NCI-H2029 (cell line): Measurements from ENCODE around the gene PLXNB3.

ENCODE experiments used
- DNase-seq: peaks from one replicate; lab custom pipeline; 2025; lab: John Stamatoyannopoulos, UW

The PLXNB3 gene

DNA sequence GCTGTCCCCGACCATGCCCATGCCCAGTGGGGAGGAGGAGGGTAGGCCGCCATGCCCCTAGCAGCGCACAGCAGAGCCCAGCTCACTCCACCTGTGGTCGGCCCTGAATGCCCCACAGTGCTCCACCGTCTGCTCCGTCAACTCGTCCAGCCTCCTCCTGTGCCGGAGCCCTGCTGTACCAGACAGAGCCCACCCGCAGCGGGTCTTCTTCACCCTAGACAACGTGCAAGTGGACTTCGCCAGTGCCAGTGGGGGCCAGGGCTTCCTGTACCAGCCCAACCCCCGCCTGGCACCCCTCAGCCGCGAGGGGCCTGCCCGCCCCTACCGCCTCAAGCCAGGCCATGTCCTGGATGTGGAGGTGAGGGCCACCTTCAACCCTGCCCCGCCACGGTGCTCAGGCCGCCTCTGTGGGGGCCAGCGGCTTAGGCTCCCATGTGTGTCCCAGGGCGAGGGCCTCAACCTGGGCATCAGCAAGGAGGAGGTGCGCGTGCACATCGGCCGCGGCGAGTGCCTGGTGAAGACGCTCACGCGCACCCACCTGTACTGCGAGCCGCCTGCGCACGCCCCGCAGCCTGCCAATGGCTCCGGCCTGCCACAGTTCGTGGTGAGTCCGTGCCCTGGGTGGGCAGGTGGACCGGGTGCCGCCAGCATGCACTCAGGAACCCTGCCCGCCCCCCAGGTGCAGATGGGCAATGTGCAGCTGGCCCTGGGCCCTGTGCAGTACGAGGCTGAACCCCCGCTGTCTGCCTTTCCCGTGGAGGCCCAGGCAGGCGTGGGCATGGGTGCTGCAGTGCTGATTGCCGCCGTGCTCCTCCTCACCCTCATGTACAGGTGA, 9.9 kb downstream of the PLXNB3 start:
- DNase-seq, result no peak

DNA sequence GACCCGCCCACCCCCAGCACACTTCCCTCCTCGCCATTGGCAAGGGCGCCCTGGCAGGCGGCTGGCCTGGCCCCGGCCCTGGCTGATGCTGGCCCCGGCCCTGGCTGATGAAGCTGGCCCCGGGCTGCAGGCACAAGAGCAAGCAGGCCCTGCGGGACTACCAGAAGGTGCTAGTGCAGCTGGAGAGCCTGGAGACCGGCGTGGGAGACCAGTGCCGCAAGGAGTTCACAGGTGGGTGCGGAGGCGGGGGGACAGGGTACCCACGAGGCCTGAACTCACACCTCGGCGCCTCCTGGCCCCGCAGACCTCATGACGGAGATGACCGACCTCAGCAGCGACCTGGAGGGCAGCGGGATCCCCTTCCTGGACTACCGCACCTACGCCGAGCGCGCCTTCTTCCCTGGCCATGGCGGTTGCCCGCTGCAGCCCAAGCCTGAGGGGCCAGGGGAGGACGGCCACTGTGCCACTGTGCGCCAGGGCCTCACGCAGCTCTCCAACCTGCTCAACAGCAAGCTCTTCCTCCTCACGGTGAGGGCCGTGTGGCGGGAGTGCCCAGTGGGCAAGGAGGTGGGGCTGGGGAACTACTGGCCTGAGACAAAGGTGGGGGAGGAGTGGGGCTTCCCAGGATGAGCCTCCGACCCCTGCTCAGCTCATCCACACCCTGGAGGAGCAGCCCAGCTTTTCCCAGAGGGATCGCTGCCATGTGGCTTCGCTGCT, 10.7 kb downstream of the PLXNB3 start:
- no peak for DNase-seq

DNA sequence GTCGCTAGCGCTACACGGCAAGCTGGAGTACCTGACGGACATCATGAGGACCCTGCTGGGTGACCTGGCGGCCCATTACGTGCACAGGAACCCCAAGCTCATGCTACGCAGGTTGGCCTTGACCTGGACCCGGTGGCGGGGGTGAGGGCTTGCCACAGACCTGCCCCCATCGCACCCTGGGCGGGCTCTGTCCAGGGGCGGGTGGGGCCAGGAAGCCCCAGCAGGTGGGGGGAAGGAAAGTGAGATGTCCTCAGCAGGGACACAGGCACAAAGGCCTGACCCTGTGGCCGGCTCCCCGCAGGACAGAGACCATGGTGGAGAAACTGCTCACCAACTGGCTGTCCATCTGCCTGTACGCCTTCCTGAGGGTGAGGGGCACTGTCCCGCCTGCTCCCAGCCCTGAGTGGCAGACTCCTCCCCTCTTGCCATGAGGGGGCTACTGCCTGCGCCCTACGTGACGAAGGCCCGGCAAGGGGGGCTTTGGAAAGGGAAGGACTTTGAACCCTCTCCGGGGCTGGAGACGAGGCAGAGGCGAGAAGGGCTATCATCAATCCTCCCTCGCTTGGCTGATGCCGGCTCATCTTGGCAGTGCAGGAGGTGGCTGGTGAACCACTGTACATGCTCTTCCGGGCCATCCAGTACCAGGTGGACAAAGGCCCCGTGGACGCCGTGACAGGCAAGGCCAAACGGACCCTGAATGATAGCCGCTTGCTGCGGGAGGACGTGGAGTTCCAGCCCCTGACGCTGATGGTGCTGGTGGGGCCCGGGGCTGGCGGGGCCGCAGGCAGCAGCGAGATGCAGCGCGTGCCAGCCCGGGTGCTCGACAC, 11.5 kb downstream of the PLXNB3 start:
- no peak for DNase-seq

DNA sequence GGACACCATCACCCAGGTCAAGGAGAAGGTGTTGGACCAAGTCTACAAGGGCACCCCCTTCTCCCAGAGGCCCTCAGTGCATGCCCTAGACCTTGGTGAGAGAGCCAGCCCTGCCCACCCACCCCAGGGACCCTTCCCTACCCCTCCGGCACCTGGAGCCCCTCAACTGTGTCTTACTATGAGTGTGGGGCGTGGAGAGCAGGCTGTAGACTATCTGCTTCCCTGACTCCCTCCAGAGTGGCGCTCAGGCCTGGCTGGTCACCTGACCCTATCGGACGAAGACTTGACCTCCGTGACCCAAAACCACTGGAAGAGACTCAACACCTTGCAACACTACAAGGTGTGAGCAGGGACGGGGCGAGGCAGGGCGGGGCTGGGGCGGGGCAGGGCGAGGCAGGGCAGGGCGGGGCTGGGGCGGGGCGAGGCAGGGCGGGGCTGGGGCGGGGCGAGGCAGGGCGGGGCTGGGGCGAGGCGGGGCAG, 12.1 kb downstream of the PLXNB3 start:
- DNase-seq, result no peak

DNA sequence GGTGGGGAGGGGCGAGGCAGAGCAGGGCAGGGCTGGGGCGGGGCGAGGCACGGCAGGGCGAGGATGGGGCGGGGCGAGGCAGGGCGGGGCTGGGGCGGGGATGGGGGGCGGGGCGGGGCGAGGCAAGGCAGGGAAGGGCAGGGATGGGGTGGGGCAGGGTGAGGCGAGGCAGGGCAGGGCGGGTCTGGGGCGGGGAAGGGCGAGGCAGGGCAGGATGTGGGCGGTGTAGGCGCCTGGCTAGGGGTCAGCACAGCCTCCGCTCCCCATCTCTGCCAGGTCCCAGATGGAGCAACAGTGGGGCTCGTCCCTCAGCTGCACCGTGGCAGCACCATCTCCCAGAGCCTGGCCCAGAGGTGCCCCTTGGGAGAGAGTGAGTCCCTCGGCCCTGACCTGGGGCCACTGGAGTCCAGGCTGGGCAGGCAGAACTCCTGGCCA, 12.6 kb downstream of the PLXNB3 start:
- no peak for DNase-seq

DNA sequence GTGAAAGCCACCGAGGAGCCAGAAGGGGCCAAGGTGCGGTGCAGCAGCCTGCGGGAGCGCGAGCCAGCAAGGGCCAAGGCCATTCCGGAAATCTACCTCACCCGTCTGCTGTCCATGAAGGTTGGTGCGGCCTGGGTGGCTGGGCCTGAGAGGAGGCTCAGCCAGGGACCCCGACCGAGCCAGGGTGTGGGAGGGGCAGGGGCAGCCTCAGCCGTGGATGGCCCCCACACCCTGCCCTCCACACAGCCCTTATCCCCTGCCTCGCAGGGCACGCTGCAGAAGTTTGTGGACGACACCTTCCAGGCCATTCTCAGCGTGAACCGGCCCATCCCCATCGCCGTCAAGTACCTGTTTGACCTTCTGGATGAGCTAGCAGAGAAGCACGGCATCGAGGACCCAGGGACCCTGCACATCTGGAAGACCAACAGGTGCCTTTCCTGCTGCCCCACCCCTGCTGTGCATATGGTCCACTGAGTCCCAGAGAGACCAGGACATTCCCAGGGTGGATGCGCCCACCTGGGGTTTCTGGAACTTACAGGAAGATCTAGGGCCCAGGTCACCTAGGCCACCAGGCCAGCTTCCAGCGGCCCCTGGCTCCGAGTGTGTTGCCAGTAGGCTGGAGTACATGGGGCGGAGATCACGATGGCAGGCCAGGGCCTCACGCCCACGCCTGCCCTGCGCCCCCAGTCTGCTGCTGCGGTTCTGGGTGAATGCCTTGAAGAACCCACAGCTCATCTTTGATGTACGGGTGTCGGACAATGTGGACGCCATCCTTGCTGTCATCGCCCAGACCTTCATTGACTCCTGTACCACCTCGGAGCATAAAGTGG, 13.4 kb downstream of the PLXNB3 start:
- DNase-seq, result no peak

DNA sequence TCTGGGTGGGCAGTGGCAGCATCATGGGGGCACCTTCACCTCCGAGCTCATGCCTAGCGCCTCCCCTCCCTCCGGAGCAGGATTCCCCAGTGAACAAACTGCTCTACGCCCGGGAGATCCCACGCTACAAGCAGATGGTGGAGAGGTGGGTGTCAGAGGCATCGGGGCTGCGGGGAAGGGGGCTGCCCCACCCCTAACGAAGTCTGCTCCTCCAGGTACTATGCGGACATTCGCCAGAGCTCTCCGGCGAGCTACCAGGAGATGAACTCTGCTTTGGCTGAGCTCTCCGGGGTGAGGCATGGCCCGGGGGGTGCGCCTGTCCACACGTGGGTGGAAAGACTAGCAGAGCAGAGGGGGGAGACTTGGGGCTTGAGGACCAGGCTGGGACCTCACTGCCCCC, 14.1 kb downstream of the PLXNB3 start:
- no peak for DNase-seq

DNA sequence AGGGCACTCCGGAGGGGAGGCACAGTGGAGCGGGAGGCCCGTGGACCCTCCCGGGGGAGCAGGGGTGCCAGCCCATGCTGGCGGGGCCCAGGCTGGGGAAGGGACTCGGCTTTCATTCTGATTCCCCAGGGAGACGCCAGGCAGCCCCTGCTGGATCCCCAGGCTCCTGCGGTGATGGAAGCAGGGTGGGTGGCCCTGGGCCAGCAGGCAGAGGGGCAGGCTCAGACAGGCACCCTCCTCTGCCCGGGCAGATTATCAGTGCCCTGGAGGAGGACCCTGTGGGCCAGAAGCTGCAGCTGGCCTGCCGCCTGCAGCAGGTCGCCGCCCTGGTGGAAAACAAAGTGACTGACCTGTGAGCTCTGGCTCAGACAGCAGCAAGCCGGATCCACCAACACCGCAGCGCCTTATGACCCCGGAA, 14.6 kb downstream of the PLXNB3 start:
- DNase-seq, result peak; percentile 33

DNA sequence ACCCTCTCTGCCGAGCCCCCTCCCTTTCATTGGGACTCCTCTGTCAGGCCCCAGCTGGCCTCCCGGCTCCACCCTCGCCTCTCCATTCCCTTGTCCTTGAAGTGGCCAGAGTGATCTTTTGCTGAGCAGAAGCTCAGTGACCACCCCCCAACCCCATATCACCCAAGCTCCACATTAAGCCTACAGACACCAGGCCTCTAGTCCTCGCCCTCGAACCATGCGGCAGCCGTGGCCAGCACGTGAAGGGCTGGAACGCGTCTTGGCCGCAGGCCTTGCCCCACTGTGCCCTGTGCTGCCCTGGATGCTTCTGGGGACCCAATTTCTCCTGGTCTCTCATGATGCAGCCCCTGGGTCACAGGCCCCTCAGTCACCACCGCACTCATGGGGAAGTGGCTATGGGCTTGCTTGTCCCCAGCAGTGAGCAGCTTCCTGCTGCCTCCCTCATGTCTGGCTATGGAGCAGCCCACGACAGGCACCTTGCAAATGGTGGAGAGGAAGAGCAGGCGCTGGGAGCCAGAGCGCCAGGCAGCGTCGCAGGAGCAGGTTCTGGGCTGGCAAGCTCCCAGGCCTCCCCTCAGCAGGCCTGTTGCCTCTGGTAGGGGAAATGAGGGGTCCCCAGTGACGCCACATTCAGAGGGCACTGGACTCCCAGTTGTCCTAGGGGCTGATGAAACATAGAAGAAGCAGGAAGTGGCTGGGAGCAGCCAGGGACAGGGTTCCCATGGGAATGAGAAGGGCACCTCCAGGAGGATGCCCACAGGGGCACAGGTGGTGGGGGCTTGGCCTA, 16.0 kb downstream of the PLXNB3 start:
- DNase-seq, result no peak

DNA sequence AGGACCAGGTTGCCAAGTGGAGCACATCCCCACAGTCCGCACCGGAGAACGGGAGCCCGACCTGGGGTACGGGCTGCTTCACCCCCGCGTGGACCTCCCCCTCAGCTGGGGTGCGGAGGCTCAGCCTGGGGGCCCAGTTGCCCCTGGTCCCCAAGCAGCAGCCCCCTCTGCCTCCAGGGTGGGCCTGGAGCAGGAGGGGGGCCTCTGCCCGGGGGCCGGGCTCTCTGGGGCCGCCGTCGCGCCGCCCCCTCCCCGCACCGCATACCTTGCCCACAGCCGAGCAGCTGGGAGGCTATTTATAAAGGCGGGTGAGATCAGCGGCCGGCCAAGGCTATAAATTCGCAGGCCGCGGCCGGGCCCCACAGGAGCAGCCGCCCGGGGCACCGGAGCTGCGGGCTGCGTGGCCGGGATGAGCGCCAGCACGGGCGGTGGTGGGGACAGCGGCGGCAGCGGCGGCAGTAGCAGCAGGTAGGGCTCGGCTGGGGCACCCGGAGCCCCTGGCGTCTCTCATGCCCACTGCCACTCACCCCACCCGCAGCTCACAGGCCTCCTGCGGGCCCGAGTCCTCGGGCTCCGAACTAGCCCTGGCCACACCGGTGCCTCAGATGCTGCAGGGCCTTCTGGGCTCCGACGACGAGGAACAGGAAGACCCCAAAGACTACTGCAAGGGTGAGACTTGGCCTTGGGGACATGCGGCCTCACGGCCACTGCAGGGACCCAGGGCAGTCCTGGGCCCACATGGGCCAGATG, 16.8 kb downstream of the PLXNB3 start, which contains the start of gene SRPK3:
Gene SRPK3 (plus strand): TSS at position 364 of the 750 bp plus-strand sequence. CDS start 46 bp downstream, at position 410.
- DNase-seq, result no peak

DNA sequence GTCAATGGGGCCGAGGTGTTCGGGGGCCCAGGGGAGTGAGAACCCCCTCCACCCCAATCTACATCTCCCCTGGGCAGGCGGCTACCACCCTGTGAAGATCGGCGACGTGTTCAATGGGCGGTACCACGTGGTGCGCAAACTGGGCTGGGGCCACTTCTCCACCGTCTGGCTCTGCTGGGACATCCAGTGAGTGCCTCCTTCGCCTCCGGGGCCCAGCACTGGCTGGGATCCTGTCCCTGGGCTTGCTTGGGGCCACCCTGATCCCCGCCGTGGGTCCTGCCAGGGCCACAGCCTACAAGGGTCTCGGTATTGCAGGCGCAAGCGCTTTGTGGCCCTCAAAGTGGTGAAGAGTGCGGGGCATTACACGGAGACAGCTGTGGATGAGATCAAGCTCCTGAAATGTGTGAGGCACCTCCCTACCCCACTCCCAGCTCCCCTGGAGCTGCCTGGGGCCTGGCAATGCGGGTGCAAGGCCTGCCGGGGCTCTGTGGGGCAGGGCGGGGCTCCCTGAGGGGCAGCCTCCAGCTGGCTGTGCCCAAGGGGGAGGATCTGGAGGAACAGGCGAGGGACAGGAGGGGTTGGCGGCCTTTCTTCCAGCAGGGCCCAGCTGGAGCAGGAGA, 17.5 kb downstream of the PLXNB3 start:
- DNase-seq, result peak; percentile 21

DNA sequence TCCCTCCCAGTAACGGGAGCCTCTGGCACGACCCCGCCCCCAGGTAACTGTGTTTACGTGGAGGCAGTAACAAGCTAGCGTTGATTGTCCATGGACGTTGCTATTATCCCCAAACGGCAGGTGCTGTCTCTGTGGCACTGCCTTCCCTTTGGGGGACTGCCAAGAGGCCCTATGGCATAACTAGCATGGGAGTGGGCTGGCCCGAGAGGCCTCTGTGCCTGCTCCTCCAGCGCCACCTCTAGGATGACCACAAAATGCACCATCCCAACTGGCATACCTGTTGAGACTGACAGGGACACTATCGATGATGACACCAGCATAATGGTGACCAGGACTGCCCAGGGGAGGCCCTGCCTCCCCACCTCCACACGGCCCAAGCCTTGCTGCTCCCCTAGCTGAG, 18.3 kb downstream of the PLXNB3 start:
- peak; percentile 88 for DNase-seq

DNA sequence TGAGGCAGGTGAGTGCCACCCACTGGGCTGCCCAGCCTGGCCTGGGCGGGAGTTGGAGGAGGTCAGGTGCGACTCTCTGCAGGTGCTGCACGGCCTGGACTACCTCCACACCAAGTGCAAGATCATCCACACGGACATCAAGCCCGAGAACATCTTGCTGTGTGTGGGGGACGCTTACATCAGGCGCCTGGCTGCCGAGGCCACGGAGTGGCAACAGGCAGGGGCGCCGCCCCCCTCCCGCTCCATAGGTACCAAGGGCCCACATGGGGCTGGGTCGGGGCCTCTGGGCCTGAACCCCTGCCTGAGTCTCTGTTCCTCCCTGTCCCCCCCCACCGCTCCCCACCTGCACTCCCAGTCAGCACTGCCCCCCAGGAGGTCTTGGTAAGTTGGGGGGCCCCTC, 18.8 kb downstream of the PLXNB3 start:
- no peak for DNase-seq

DNA sequence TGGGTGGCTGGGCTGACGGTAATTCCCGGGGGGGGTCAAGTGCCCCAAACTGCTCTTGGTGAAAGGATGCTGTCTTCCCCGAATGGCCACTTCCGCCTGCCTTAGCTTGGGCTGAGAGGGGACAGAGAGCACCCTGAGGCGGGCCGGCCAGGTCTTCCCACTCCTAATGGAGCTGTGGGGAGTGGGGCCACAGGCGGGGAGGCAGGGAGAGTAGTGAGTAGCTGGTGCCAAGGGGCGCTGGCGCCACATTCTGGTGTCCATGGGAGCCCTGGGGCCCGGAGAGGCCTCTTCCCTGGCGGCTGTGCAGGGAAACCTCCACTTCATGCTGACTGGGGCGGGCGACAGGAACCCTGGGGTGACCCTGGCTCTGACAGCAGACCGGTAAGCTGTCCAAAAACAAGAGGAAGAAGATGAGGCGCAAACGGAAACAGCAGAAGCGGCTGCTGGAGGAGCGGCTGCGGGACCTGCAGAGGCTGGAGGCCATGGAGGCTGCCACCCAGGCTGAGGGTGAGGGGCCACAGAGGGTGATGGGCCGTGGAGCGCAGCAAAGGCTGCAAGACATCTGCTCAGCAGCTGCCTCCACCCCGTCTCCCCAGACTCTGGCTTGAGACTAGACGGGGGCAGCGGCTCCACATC, 19.4 kb downstream of the PLXNB3 start:
- DNase-seq, result no peak

DNA sequence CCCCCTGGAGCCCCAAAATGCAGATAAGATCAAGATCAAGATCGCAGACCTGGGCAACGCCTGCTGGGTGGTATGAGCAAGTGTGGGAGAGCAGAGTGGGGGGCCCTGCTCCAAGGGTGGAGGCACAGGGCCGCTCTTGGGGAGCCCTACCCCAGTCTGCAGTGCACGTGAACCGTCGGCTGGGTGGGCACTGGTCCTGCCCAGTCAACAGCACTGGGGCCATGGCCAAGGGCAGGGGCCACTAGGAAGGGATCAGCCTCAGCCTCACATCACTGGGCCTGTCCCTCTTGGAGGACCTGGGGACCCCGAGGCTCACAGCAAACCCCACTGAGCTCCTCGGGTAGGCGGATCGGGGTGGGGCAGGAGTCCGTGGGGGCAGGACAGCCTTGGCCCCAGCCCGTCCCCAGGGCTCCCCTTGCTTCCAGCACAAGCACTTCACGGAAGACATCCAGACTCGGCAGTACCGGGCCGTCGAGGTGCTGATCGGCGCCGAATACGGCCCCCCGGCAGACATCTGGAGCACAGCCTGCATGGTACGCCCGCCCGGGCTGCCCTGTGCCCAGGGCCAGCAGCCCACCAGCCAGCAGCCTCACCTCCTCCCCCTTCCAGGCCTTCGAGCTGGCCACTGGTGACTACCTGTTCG, 20.4 kb downstream of the PLXNB3 start:
- DNase-seq, result no peak

DNA sequence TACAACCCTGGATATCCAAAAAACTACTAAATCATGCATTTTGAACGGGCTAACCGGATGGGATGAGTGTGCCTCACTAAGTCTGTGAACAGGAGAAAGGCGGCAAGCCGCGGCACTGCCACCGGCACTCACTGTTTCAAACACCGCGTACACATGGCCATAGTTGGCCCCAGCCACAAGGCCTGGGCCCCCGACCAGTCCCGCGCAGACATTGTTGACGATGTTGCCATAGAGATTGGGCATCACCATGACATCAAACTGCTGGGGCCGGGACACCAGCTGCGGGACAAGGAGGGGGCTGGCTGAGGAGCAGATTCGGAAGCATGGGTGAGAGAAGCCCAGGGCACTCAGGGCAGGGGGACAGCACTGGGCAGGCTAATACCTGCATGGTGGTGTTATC, 22.6 kb downstream of the PLXNB3 start:
- DNase-seq, result no peak

DNA sequence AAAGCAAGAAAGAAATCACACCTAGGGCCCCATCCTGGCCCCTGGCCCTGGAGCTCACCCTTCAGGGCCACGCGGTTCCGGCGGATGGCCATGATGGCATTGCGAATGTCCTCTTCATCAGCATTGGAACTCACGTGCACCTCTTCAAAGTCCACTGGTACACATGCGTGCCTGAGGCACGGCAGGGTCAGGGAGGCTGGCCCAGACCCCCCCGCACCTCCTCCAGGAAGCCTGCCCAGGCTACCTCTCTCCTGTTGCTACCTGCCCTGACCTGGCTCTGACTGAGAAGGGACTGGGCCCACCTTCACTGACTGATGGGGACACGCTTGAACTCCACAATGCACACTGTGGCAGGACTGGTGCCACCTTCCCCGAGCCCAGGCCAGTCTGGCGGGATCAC, 25.6 kb downstream of the PLXNB3 start:
- no peak for DNase-seq

DNA sequence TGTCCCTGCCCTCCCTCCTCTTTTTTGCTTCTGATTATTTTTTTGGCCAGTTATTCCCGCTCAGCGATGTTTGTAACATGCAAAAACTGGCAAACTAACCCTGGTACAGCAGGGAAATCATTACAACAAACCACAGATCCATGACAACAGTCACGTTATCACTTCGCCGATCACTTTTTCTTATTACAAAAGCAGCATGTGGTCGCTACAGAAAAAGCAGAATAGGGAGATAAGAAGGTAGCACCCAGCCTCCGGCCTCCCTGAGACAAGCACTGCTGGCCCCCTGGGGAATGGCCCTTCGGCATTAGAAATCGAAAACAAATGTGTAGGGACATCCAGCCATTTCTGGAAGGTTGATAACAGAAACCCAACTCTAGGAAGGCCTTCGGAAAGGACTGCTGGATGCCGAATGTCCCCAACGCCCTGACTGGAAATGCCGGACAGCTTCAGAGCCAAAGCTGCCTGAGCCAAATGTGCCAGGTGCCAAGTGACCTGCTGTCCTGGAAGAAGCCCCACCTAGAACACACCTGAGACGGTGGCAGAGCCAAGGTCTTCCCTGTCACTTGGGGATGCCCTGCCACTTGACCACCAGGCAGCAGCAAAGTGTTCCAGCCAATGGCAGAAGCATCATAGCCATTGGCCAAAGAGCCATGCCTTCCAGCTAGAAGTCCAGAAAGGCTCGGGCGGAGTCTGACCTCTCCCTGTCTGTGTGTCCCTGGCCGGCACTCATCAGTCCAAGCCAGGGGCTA, 27.2 kb downstream of the PLXNB3 start:
- DNase-seq, result no peak
